GM23248 (cell line): ENCODE results near the gene ZNF521.

Experiments
- EZH2 ChIP-seq: fragments of 200-600 bp; sonication (generic); IDR thresholded peaks from 2 replicates; pipeline ENCODE4 v1.6.1; 2018; ENCODE audit warnings: antibody characterized with exemption, mild to moderate bottlenecking; ENCODE audit not compliant: insufficient read depth, poor library complexity, severe bottlenecking
- EZH2phosphoT487 ChIP-seq: fragments of 200-600 bp; sonication (generic); IDR thresholded peaks from 2 replicates; pipeline ENCODE4 v1.6.1; 2018; ENCODE audit warnings: antibody characterized with exemption, moderate library complexity, mild to moderate bottlenecking, low read depth; ENCODE audit not compliant: insufficient read depth

DNA sequence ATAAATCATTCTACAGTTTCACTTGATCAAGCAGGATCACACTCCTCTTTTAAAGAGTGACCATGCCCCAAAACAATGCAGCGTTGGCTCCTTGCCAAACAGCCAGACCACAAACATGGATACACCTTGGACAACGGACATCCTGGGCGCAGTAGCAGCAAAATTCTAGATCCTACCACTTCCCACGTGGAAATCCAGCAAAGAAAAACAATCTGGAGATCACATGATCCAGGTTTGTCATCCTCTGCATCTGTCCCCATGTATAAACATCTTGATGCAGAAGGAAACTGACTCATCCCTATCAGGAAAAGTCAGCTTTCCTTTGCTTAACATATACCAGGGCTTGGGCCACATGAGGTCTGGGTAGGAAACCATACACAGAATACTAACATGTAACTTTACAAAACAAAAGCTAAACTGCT, 53.1 kb downstream of the ZNF521 start:
- TF ChIP-seq EZH2, result no peak
- no peak for TF ChIP-seq EZH2phosphoT487
